Astrocyte of the spinal cord (primary cell): ENCODE data around the gene KRR1.
"Not testable (repeated sequence)": the region's sequence is repeated elsewhere in the genome, so short reads cannot be mapped to it uniquely, and the experiment has no call there.

Experiments
- DNase-seq: peaks from one replicate; pipeline ENCODE4 v3.0.0; 2011; ENCODE audit warnings: low read depth, low spot score
- H3K4me3 ChIP-seq: 2 replicates; pipeline ENCODE4 v1.5.1; 2011; ENCODE audit warnings: low read depth, mild to moderate bottlenecking, low read length, moderate library complexity
- CTCF ChIP-seq: IDR thresholded peaks from 2 replicates; pipeline ENCODE4 v1.5.1; 2012; ENCODE audit warnings: low read depth, mild to moderate bottlenecking, low read length, inconsistent platforms
- in situ Hi-C: cut with HindIII; loops from 2 replicates; pipeline ENCODE4 v1.10.0; 2017; ENCODE audit warnings: low sequenced_read_pairs

Gene KRR1

DNA sequence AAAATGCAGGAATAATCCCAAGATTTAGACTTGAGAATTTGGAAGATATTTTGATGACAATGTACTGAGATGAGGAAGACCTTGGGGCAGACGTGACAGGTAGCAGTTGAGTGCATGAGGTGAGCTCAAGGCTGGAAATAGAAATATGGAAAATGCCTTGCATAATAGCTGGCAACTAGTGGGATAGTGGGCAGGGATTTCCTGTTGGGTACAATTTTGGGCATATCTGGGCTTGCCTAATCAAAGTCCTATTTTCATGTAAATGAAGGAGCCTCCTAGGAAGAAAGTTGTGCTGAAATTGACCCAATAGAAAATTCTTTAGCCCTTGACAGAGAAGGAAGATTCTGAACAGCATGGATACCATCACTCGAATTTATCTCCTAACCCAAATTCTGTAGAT is 37.3 kb downstream of the KRR1 start:
- in situ Hi-C loops = no loop called here
- TF ChIP-seq CTCF = no peak
- no peak for DNase-seq
- no peak overlapping the region for H3K4me3 ChIP-seq

GRCh38 chr12:75471902-75472890 is 39.2 kb downstream of the KRR1 start:
- no peak for TF ChIP-seq CTCF
- DNase-seq = no peak
- no peak overlapping the region for H3K4me3 ChIP-seq
- in situ Hi-C loops = no loop called here

- no peak for DNase-seq
- H3K4me3 ChIP-seq = no peak overlapping the region
- TF ChIP-seq CTCF = no peak
- in situ Hi-C loops = no loop called here
These were observed 51.2 kb downstream of the KRR1 start for GRCh38 chr12:75460204-75460603.

DNA sequence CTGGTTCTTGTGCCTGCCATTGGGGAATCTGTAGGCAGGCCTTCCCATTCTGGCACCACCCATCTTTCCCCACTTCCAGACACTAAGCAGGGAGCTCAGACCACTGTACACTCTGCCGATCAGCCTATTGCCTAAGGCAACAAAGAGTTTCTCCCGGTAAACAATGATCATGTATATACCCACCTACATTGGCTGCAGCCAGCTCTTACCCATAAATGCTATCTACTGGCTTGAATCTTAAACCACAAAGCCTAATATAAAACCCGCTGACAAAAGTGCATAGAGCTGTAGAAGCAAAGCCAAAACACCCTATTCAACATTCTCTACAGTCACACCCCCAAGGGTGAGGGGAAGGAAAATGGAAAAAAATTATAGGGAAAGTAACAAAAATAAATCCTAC is 51.7 kb downstream of the KRR1 start:
- in situ Hi-C loops = no loop called here
- DNase-seq = no peak
- TF ChIP-seq CTCF = no peak
- no peak overlapping the region for H3K4me3 ChIP-seq

- H3K4me3 ChIP-seq, in situ Hi-C loops, DNase-seq: not testable (repeated sequence)
These were observed 53.5 kb downstream of the KRR1 start for GRCh38 chr12:75457866-75458265.

DNA sequence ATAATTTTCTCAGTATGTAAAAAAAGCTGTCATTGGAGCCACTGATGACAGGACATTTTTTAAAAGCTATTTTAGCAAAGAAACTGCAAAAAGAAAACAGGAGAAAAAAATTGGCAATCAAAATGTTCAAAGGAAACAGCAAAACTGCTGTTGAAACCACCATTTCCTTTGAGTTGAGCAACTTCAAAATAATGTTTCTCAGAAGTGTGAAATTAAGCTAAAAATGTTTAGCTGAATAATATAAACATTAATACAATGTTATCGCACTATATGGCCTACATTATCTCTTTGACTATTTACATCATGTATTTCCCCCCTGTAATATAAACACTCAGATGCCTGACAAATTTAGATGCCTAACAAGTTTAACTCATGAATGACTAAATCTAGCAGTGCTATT is 54.2 kb downstream of the KRR1 start:
- H3K4me3 ChIP-seq = no peak overlapping the region
- DNase-seq = no peak
- no peak for TF ChIP-seq CTCF
- in situ Hi-C loops = no loop called here

GRCh38 chr12:75455839-75456238 is 55.6 kb downstream of the KRR1 start:
- no peak for TF ChIP-seq CTCF
- no peak overlapping the region for H3K4me3 ChIP-seq
- DNase-seq = no peak
- in situ Hi-C loops = no loop called here
